Kasumi-1 (cell line): Measurements from ENCODE around the gene CPSF6.
"Not testable (repeated sequence)": the region's sequence is repeated elsewhere in the genome, so short reads cannot be mapped to it uniquely, and the experiment has no call there.

ENCODE experiments used
- DNase-seq, 2 experiments: peaks; one replicate each; lab custom pipeline; 2025; lab: John Stamatoyannopoulos, UW

Gene CPSF6

DNA sequence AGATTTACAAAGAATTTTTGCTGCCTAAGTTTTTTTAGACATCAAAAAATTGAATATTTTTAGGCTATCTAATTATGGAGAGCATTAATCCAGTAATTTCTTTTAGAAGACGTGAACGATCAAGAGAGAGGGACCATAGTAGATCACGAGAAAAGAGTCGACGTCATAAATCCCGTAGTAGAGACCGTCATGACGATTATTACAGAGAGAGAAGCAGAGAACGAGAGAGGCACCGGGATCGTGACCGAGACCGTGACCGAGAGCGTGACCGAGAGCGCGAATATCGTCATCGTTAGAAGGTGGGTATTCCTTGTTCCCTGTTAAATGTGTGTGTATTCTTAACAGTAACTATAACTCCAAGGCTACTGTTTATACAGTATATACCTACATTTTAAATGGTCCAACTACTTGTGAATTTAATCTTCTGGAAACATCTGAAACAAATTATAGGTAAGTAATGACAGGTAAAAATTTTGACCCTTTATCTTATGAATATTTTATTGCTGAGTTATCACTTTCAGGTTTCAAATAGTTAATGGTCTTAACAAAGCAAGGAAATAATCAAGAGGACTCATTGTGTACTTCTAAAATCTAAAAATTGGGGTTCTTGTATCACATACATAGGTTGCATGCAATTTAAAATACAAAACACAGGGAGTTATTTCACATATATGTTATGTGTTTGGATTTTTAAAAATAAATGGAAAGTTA lies 23.1 kb downstream of the CPSF6 start:
- no peak for DNase-seq

DNA sequence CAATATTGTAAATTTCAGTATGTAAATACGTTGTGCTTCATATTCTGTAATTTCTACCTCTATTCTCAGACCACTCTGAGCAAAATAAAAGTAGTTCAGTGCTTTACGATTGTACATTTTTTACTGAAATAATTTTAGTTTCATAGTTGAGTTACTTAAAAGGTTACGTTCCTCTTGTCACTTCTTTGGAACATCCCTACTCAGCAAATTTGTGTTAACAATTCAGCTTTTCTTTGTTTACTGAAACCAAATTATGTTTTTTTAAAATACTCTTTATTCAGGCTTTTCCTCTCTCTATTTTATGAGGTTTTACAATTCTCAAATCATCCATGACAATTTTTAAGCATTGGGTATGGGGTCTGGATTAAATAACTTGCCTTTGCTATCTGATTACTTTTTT lies 25.8 kb downstream of the CPSF6 start:
- no peak for DNase-seq

- DNase-seq: not testable (repeated sequence)
Measured at GRCh38 chr12:69265633-69266032, 26.3 kb downstream of the CPSF6 start.

- no peak for DNase-seq
Measured at GRCh38 chr12:69266036-69266635, 26.8 kb downstream of the CPSF6 start.

GRCh38 chr12:69269736-69270135 lies 30.4 kb downstream of the CPSF6 start:
- no peak for DNase-seq

GRCh38 chr12:69272511-69272910 lies 33.1 kb downstream of the CPSF6 start:
- DNase-seq: no peak

GRCh38 chr12:69274861-69275260 lies 35.5 kb downstream of the CPSF6 start:
- no peak for DNase-seq

GRCh38 chr12:69275471-69275891 lies 36.1 kb downstream of the CPSF6 start:
- no peak for DNase-seq

DNA sequence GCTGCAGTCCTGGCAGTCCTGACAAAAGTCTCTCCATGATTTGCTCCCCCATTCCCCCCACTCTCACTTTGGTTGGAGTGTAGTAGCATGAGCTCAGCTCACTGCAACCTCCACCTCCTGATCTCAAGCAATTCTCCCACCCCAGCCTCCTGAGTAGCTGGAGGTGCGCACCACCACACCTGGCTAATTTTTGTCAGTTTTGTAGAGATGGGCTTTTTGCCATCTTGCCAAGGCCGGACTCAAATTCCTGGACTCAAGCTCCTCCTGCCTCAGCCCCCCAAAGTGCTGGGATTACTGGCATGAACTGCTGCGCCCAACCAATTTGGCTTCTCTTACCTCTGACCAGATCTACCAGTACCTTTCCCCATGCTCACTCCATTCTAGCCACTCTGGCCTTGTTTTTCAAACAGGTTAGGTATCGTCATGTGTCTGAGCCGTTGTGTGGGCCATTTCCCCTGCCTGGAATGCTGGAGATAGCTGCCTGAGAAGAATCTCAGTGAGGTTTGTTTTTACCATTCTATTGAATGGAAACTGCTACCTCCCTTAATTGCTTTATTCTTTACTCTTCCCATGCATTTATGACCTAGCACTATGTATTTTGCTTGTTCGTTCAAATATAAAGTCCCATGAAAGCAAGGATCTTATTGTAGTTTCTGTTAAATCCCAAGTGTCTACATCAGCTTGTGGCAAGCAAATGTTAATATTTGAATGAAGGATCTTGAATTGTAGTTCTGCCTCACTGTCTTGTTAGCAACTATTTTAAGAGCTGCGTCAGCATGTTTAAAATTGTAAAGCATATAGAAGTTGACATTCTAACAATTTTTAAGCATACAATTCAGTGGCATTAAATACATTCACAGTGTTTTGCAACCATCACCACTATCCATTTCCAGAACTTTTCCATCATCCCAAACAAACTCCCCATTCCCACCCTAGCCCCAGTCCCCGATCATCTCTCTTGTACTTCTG lies 39.7 kb downstream of the CPSF6 start:
- DNase-seq: no peak

GRCh38 chr12:69284131-69284530 lies 44.8 kb downstream of the CPSF6 start:
- peak; percentile 69 to 70 for DNase-seq

- no peak for DNase-seq
Measured at GRCh38 chr12:69287556-69287955, 48.2 kb downstream of the CPSF6 start.

- DNase-seq: peak; percentile 92 to 94
Measured at GRCh38 chr12:69290545-69291277, 51.3 kb downstream of the CPSF6 start.

DNA sequence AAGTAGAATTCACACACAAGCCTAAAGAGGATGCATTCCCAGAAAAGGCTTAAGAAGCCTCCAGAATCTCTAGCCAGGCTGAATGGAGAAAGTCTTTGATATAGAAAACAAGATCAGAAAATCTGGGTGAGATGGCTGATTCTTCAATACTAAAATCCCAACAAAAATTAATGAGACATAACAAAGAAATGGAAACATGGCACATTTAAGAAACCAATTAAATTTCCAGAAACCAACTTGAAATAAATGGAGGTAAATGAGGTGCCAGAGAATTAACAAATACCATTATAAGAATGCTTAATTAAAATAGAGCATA lies 51.9 kb downstream of the CPSF6 start:
- DNase-seq: no peak

DNA sequence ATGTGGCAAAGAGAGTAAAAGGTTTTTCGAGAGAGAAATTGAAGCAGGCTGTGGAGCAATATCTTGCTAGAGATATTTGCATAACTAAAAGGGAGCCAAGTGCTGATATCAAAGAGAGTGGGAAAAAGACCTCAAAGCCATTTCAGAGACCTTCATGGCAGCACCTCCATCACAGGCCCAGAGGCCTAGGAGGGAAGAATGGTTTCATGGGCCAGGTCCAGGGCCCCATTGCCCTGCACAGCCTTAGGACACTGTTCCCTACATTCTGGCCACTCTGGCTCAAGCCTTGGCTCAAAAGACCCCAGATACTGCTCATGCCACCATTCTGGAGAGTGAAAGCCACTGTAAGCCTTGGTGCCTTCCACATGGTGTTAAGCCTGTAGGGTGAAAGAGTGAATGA lies 58.8 kb downstream of the CPSF6 start:
- DNase-seq: no peak

DNA sequence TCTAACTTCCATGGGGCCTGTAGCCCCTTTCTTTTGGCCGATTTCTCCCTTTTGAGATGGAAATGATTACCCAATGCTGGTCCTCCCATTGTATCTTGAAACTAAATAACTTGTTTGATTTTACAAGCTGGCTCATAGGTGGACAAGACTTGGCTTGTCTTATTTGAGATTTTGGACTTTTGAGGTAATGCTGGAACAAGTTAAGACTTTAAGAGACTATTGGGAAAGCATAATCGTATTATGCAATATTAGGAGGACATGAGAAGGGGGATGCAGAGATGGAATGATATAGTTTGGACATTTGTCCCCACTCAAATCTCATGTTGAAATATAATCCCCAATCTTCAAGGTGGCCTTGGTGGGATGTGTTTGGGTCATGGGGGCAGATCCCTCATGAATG lies 59.6 kb downstream of the CPSF6 start:
- DNase-seq: no peak

DNA sequence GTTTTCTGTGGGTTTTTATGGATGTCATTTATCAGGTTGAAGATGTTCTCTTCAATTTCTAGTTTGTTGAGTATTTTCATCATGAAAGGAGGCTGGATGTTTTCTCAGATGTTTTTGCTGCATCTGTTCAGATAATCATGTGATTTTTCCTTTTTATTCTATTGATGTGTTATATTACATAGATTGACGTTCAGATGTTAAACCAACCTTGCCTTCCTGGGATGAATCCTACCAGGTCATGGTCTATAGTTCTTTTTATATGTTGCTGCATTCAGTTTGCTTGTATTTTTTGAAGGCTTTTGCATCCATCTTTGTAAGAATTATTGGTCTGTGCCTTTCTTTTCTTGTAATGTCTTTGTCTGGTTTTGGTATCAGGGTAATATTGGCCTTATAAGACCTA lies 64.9 kb downstream of the CPSF6 start:
- no peak for DNase-seq

DNA sequence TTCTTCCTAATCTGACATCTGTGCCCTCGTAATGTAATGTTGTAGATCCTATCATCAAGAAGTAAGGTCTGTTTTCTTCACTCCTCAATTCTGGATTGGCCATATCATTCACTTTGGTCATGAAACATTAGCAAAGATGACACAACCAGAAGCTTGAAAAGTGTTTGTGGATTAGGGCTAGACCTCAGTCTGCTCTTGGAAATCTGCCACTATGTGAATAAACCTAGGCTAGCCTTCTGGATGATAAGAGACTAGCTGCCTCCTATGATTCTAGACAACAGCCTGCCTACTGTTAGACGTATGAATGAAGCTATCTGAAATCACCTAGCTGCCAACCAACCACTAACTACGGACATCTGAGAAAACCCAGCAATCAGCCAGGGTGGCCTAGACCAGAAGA lies 70.1 kb downstream of the CPSF6 start:
- DNase-seq: no peak

GRCh38 chr12:69313209-69313608 lies 73.8 kb downstream of the CPSF6 start:
- no peak for DNase-seq

DNA sequence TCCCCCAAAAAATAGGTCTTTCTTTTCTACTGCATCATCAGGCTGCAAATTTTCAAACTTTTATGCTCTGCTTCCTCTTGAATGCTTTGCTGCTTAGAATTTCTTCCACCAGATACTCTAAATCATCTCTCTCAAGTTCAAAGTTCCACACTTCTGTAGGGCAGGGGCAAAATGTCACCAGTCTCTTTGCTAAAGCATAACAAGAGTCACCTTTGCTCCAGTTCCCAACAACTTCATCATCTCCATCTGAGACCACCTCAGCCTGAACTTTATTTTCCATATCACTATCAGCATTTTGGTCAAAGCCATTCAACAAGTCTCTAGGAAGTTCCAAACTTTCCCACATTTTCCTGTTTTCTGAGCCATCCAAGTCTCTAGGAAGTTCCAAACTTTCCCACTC lies 77.4 kb downstream of the CPSF6 start:
- not testable (repeated sequence) for DNase-seq

DNA sequence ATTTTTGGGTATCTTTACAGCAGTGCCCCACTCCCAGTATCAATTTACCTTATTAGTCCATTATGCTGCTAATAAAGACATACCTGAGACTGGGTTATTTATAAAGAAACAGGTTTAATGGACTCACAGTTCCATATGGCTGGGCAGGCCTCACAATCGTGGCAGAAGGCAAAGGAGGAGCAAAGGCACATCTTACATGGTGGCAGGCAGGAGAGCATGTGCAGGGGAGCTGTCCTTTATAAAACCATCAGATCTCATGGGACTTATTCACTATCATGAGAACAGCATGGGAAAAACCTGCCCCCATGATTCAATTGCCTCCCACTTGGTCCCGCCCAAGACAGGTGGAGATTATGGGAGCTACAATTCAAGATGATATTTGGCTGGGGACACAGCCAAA lies 77.9 kb downstream of the CPSF6 start:
- DNase-seq: not testable (repeated sequence)

- no peak for DNase-seq
Measured at GRCh38 chr12:69318225-69318624, 78.9 kb downstream of the CPSF6 start.

- DNase-seq: peak; percentile 20 to 44
Measured at GRCh38 chr12:69321351-69321750, 82.0 kb downstream of the CPSF6 start.
